A673 (cell line): ENCODE data around the gene LRRC4C. TPM values are rescaled to one million over a fixed set of nuclear protein-coding genes. Genes with fewer than 3 reads are reported as not detected.

Source experiments
- BruUV-seq: library from RNA; stranded (reverse); fragments of 400-500 nt; replicated peaks from 2 replicates; lab custom pipeline; 2021; lab: Mats Ljungman, UMichigan
- CTCF ChIA-PET: fragments of 300-600 bp; sonication (Branson Sonifier 250); formaldehyde crosslinking; loops from one replicate; lab custom pipeline; 2022; ENCODE audit warnings: antibody characterized with exemption; lab: Charles Lee
- POLR2A ChIA-PET: fragments of 300-600 bp; sonication (Branson Sonifier 250); formaldehyde crosslinking; loops from one replicate; lab custom pipeline; 2022; ENCODE audit warnings: antibody characterized with exemption; ENCODE audit not compliant: low non-redundant PET; lab: Charles Lee
- DNase-seq: peaks from one replicate; pipeline ENCODE4 v3.0.0-alpha.2; 2015; ENCODE audit warnings: low spot score
- H3K27ac ChIP-seq: fragments of 200-600 bp; sonication (generic); 2 replicates; pipeline ENCODE4 v1.5.1; 2016; ENCODE audit warnings: mixed run types, low read depth, mild to moderate bottlenecking, mixed read lengths, antibody characterized with exemption, low read length; ENCODE audit not compliant: poor library complexity, severe bottlenecking
- H3K27me3 ChIP-seq: fragments of 200-600 bp; sonication (generic); replicated peaks from 2 replicates; pipeline ENCODE4 v1.6.1; 2017; ENCODE audit warnings: mixed run types, low read depth, mild to moderate bottlenecking, mixed read lengths, antibody characterized with exemption, low read length; ENCODE audit not compliant: insufficient read depth, poor library complexity
- H3K36me3 ChIP-seq: fragments of 200-600 bp; sonication (generic); 2 replicates; pipeline ENCODE4 v1.6.1; 2016; ENCODE audit warnings: mixed run types, mild to moderate bottlenecking, mixed read lengths, antibody characterized with exemption, low read length; ENCODE audit not compliant: insufficient read depth, poor library complexity, severe bottlenecking
- H3K4me1 ChIP-seq: fragments of 200-600 bp; sonication (generic); 2 replicates; pipeline ENCODE4 v1.6.1; 2017; ENCODE audit warnings: mixed run types, mild to moderate bottlenecking, mixed read lengths, antibody characterized with exemption, low read length; ENCODE audit not compliant: insufficient read depth, poor library complexity, severe bottlenecking
- H3K4me3 ChIP-seq: fragments of 200-600 bp; sonication (generic); 2 replicates; pipeline ENCODE4 v1.5.1; 2016; ENCODE audit warnings: low read depth, mixed run types, mild to moderate bottlenecking, mixed read lengths, low read length; ENCODE audit not compliant: poor library complexity, severe bottlenecking
- H3K9me3 ChIP-seq: fragments of 200-600 bp; sonication (generic); 2 replicates; pipeline ENCODE4 v1.6.1; 2016; ENCODE audit warnings: mixed run types, low read depth, mild to moderate bottlenecking, mixed read lengths, antibody characterized with exemption, low read length; ENCODE audit not compliant: poor library complexity, severe bottlenecking
- EZH2 ChIP-seq: fragments of 200-600 bp; sonication (generic); IDR thresholded peaks from 2 replicates; pipeline ENCODE4 v1.6.1; 2017; ENCODE audit warnings: borderline replicate concordance, low read depth, mild to moderate bottlenecking, mixed read lengths, antibody characterized with exemption, low read length; ENCODE audit not compliant: poor library complexity, severe bottlenecking
- intact Hi-C: fragments of 100-400 bp; cut with micrococcal nuclease; formaldehyde crosslinking; loops from one replicate; pipeline ENCODE4 v1.10.0; 2022; ENCODE audit not compliant: unreplicated experiment
- total RNA-seq: library from RNA; stranded (reverse); gene quantifications from 2 replicates; pipeline ENCODE4 v1.2.3, GENCODE V29; 2021
- TF ChIP-seq, protein P1 (sequence below): fragments of 300-800, 200-600 bp; sonication (generic); conservative IDR thresholded peaks from 2 replicates; pipeline ENCODE4 v1.5.1; 2017; ENCODE audit warnings: low read depth, mild to moderate bottlenecking, antibody characterized with exemption, low read length, moderate library complexity, mixed read lengths

LRRC4C gene
- total RNA-seq, 1 experiment from 2014 or later, result 38.3 TPM

DNA sequence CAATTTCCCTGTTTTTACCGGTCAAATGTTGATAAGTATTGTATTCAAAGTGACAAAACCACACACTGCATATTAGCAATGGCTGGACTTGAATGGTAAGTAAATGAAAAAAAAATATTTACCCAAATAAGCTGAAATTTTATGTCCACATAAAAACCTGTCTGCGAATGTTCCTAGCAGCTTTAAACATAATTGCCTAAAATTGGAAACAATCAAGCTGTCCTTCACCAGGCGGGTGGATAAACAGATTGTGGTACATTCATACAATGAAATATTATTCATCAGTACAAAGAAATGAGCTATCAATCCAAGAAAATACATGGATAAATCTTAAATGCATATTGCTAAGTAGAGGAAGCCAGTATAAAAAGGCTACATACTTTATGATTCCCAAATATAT, 1067.8 kb downstream of the LRRC4C start:
- BruUV-seq, result no TSS peak
- CTCF ChIA-PET, result no interaction called here
- no peak for TF ChIP-seq EZH2
- TF ChIP-seq, protein P1, sequence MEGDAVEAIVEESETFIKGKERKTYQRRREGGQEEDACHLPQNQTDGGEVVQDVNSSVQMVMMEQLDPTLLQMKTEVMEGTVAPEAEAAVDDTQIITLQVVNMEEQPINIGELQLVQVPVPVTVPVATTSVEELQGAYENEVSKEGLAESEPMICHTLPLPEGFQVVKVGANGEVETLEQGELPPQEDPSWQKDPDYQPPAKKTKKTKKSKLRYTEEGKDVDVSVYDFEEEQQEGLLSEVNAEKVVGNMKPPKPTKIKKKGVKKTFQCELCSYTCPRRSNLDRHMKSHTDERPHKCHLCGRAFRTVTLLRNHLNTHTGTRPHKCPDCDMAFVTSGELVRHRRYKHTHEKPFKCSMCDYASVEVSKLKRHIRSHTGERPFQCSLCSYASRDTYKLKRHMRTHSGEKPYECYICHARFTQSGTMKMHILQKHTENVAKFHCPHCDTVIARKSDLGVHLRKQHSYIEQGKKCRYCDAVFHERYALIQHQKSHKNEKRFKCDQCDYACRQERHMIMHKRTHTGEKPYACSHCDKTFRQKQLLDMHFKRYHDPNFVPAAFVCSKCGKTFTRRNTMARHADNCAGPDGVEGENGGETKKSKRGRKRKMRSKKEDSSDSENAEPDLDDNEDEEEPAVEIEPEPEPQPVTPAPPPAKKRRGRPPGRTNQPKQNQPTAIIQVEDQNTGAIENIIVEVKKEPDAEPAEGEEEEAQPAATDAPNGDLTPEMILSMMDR, result no peak

DNA sequence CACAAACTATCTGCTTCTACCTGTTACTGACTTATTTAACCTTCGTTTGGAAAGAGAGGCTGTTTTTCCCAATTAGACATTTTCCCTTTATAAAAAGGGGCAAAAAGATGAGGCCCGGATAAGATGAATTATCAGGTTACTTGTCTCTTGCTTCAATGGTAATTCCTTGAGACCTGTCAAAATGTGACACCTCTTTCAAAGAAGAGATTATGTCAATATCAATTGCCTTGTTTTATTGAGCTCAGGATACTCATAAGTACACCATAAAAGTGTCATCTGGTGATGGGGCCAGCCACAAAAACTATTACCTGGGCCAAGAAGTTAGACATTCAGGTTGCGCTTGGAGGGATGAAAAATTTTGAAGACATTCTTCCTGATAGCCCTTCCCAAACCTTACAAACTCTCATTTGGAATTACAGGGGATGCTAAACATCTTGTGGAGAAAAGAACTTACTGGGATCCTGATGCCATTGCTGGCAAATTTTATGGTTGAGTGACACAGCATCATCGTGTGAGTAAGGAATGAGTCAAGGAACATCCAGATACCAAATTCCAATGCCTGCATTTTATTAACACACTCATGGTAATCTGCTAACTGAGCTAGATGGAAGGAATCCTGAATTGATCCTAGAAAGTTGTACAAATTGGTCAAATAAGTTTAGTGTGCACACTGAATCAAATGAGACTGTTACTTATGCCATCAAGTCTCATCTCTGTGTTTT, 1071.2 kb downstream of the LRRC4C start:
- no peaks in the 10 kb centered on the region for H3K4me1 ChIP-seq
- no peaks in the 10 kb centered on the region for H3K27me3 ChIP-seq
- no peak for TF ChIP-seq EZH2
- TF ChIP-seq, protein P1, result no peak
- no peak overlapping the region for H3K27ac ChIP-seq
- ChIA-PET POLR2A (no interaction called here), CTCF (no interaction called here)
- intact Hi-C loops, result no loop called here
- no peak for DNase-seq
- BruUV-seq, result no TSS peak
- no peaks in the 10 kb centered on the region for H3K9me3 ChIP-seq
- no peaks in the 10 kb centered on the region for H3K36me3 ChIP-seq
- H3K4me3 ChIP-seq, result no peak overlapping the region

More for the DNA sequence above, 1067.8 kb downstream of the LRRC4C start:
- intact Hi-C loops, result no loop called here
- no peak for DNase-seq
- POLR2A ChIA-PET, result no interaction called here
- Histone ChIP-seq H3K27ac (no peak overlapping the region), H3K4me1 (peaks cover 2% of the 10 kb centered on the region), H3K27me3 (no peaks in the 10 kb centered on the region), H3K9me3 (no peaks in the 10 kb centered on the region), H3K4me3 (no peak overlapping the region), H3K36me3 (no peaks in the 10 kb centered on the region)

DNA sequence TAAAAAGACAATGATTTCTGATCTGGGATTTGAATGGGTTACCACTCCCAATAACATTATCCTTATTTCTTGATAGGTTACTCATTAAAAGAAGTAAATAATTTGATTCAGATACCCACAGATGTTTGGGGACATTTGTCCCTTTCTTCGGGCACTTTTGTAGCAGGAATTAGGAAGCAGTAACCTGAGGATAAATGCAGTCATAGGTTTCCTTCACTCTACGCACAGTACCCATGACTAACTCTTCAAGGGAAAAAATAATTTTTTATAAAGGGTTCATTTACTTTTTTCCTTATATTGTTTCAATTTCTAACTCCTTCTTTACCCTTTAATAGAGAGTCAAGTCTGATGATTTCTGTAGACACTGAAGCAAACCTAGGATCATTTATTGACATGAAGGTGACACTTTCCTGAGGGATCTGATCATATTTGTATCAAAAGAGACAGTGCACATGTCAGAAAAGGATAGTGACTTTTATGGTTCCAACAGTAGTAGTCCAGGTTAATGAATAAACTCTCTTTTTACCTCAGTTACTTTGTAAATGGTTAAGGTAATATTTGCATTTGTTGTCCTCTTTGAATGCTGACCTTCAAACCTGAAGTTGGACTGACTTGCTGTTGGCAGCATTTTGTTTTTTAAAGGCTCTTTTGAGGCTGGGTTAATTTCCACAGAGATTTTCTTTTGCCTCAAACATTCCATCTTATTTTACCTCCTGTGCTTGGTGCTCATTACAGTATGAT, 1072.0 kb downstream of the LRRC4C start:
- ChIA-PET POLR2A (no interaction called here), CTCF (no interaction called here)
- no peaks in the 10 kb centered on the region for H3K27me3 ChIP-seq
- BruUV-seq, result no TSS peak
- H3K27ac ChIP-seq, result no peak overlapping the region
- no peak for DNase-seq
- no peaks in the 10 kb centered on the region for H3K36me3 ChIP-seq
- TF ChIP-seq EZH2, result no peak
- TF ChIP-seq, protein P1, result no peak
- H3K4me3 ChIP-seq, result no peak overlapping the region
- no peaks in the 10 kb centered on the region for H3K4me1 ChIP-seq
- no peaks in the 10 kb centered on the region for H3K9me3 ChIP-seq
- intact Hi-C loops, result no loop called here
